Transverse colon (tissue), 3 donors: Measurements from ENCODE around the gene SEL1L3.

Experiments used
- EP300 ChIP-seq: sonication (generic); formaldehyde crosslinking; IDR thresholded peaks from one replicate; pipeline ENCODE4 v1.6.1; 2017; ENCODE audit warnings: antibody characterized with exemption, low read depth
- POLR2A ChIP-seq: fragments of 450-650 bp; IDR thresholded peaks from one replicate; pipeline ENCODE4 v1.6.1; 2016; ENCODE audit warnings: antibody characterized with exemption, mild to moderate bottlenecking, moderate library complexity
- TF ChIP-seq, protein P1 (sequence below), 5 experiments: fragments of 200-600 bp in 3 of 5; fragments of 450-650 bp in 2 of 5; sonication (generic) in 3 of 5; IDR thresholded peaks; 1 replicate in 2 of 5; 2 replicates in 3 of 5; pipeline ENCODE4 v1.5.1; 2016 to 2017; ENCODE audit warnings: antibody characterized with exemption in 5 of 5, inconsistent platforms in 3 of 5, mild to moderate bottlenecking in 2 of 5, moderate library complexity in 1 of 5

DNA sequence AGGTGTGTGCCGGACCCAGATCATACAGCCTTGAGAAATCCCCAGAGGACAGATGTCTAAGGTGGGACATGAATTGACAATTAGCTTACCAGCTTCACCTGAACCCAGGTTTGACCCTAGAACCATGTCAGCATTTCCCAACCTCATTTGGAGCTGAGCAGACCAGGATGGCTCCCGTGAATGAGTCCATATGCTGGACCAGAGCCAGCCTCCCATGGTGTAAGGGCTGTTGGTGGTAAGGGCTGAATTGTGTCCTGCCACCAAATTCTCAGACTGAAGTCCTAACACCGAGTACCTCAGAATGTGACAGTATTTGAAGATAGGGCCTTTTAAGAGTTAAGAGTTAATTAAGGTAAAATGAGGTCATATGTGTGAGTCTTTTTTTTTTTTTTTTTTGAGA, 118.8 kb downstream of the SEL1L3 start:
- TF ChIP-seq, protein P1, sequence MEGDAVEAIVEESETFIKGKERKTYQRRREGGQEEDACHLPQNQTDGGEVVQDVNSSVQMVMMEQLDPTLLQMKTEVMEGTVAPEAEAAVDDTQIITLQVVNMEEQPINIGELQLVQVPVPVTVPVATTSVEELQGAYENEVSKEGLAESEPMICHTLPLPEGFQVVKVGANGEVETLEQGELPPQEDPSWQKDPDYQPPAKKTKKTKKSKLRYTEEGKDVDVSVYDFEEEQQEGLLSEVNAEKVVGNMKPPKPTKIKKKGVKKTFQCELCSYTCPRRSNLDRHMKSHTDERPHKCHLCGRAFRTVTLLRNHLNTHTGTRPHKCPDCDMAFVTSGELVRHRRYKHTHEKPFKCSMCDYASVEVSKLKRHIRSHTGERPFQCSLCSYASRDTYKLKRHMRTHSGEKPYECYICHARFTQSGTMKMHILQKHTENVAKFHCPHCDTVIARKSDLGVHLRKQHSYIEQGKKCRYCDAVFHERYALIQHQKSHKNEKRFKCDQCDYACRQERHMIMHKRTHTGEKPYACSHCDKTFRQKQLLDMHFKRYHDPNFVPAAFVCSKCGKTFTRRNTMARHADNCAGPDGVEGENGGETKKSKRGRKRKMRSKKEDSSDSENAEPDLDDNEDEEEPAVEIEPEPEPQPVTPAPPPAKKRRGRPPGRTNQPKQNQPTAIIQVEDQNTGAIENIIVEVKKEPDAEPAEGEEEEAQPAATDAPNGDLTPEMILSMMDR (IDR thresholded peaks at IDR 0.05): no peak
- TF ChIP-seq POLR2A: no peak
- no peak for TF ChIP-seq EP300
